GM18526 (cell line): ENCODE data around the gene PACS1.

ENCODE experiments used
- POLR2A ChIP-seq: IDR thresholded peaks from 3 replicates; pipeline ENCODE4 v1.6.1; 2011; ENCODE audit not compliant: insufficient read length; ENCODE audit errors: extremely low read depth

PACS1 gene

GRCh38 chr11:66228521-66228920 lies 158.4 kb downstream of the PACS1 start:
- TF ChIP-seq POLR2A, result no peak

- TF ChIP-seq POLR2A, result no peak
These were observed 160.1 kb downstream of the PACS1 start for GRCh38 chr11:66230156-66230555.

- no peak for TF ChIP-seq POLR2A
These were observed 160.9 kb downstream of the PACS1 start for GRCh38 chr11:66230978-66231377.

- no peak for TF ChIP-seq POLR2A
These were observed 161.5 kb downstream of the PACS1 start for GRCh38 chr11:66231561-66231960.

- TF ChIP-seq POLR2A, result no peak
These were observed 162.7 kb downstream of the PACS1 start for GRCh38 chr11:66232769-66233168.

- TF ChIP-seq POLR2A, result no peak
These were observed 163.2 kb downstream of the PACS1 start for GRCh38 chr11:66233301-66233700.

- TF ChIP-seq POLR2A, result no peak
These were observed 165.1 kb downstream of the PACS1 start for GRCh38 chr11:66235141-66235540.

GRCh38 chr11:66237867-66238266 lies 167.8 kb downstream of the PACS1 start:
- no peak for TF ChIP-seq POLR2A

GRCh38 chr11:66238786-66239413 lies 168.8 kb downstream of the PACS1 start:
- no peak for TF ChIP-seq POLR2A

- TF ChIP-seq POLR2A, result no peak
These were observed 169.4 kb downstream of the PACS1 start for GRCh38 chr11:66239511-66239910.

- TF ChIP-seq POLR2A, result no peak
These were observed 170.1 kb downstream of the PACS1 start for GRCh38 chr11:66239998-66240780.

GRCh38 chr11:66240781-66241136 lies 170.7 kb downstream of the PACS1 start:
- TF ChIP-seq POLR2A, result no peak

- TF ChIP-seq POLR2A, result no peak
These were observed 172.2 kb downstream of the PACS1 start for GRCh38 chr11:66242095-66242765.

- TF ChIP-seq POLR2A, result no peak
These were observed 173.9 kb downstream of the PACS1 start for GRCh38 chr11:66243782-66244535.

GRCh38 chr11:66247295-66247694 lies 177.2 kb downstream of the PACS1 start:
- no peak for TF ChIP-seq POLR2A
